Upper lobe of left lung (tissue), 6 donors: ENCODE measurements around the gene VSTM4. TPM values are rescaled to one million over a fixed set of nuclear protein-coding genes. Genes with fewer than 3 reads are reported as not detected.

Source experiments
- ATAC-seq, 2 donors: fragments of 200-7000 bp; cut with Tn5 transposase; one replicate each; pipeline ENCODE4 v1.9.1; 2022; ENCODE audit warnings: mild to moderate bottlenecking in 2 of 2, moderate library complexity in 2 of 2; ENCODE audit not compliant: low FRiP score in 2 of 2
- DNase-seq, 2 donors: peaks; one replicate each; pipeline ENCODE4 v3.0.0-alpha.2; 2019 to 2020
- H3K27ac ChIP-seq, 4 donors: fragments of 200-600 bp; sonication (generic); one replicate each; pipeline ENCODE4 v1.5.1; 2016 to 2019
- H3K27me3 ChIP-seq, 4 donors: fragments of 200-600 bp; sonication (generic); one replicate each; pipeline ENCODE4 v1.5.1; 2017 to 2019
- H3K36me3 ChIP-seq, 4 donors: fragments of 200-600 bp; sonication (generic); one replicate each; pipeline ENCODE4 v1.5.1; 2016 to 2019
- H3K4me1 ChIP-seq, 4 donors: fragments of 200-600 bp; sonication (generic); one replicate each; pipeline ENCODE4 v1.5.1; 2018 to 2019
- H3K4me3 ChIP-seq, 4 donors: fragments of 200-600 bp; sonication (generic); one replicate each; pipeline ENCODE4 v1.5.1; 2017 to 2019; ENCODE audit warnings: mild to moderate bottlenecking in 2 of 4, moderate library complexity in 1 of 4
- H3K9me3 ChIP-seq, 4 donors: fragments of 200-600 bp; sonication (generic); one replicate each; pipeline ENCODE4 v1.5.1; 2018 to 2019
- EP300 ChIP-seq, 4 donors: sonication (generic); formaldehyde crosslinking; IDR thresholded peaks; one replicate each; pipeline ENCODE4 v1.5.1; 2017; ENCODE audit warnings: antibody characterized with exemption in 4 of 4, control low read depth in 2 of 4
- POLR2A ChIP-seq, 4 donors: fragments of 450-650 bp; IDR thresholded peaks; one replicate each; pipeline ENCODE4 v1.5.1; 2016 to 2017; ENCODE audit warnings: antibody characterized with exemption in 4 of 4, mild to moderate bottlenecking in 2 of 4
- POLR2AphosphoS5 ChIP-seq, 2 donors: sonication (generic); formaldehyde crosslinking; IDR thresholded peaks; one replicate each; pipeline ENCODE4 v1.5.1; 2017; ENCODE audit warnings: antibody characterized with exemption in 2 of 2
- WGBS, 2 donors: methylation state at CpG; one replicate each; pipeline ENCODE4 v1.1.5; 2017 to 2018; 5-methylcytosine and 5-hydroxymethylcytosine counted together
- total RNA-seq, 6 donors: library from RNA; depleted of rRNA in 4 of 6; stranded (reverse); fragments of >200 nt in 4 of 6; gene quantifications; one replicate each; pipeline versions ENCODE4 v1.1.0 to v1.2.1, GENCODE V29; 2016 to 2021
- TF ChIP-seq, protein P1 (sequence below), 6 experiments: fragments of 450-650 bp in 4 of 6; fragments of 200-600 bp in 2 of 6; sonication (generic) in 2 of 6; IDR thresholded peaks; one replicate each; pipeline ENCODE4 v1.5.1; 2016 to 2019; ENCODE audit warnings: antibody characterized with exemption in 6 of 6
- donor health status: DM: no; HTN: no; CAD: no; lungs with moderate emphysema.
- donor health status: DM: no; HTN: yes; CAD: no; lungs with severe emphysema.

VSTM4 gene
- total RNA-seq, 6 donors from 2014 or later, result 8.5 to 24.3 (median 13.2) TPM

DNA sequence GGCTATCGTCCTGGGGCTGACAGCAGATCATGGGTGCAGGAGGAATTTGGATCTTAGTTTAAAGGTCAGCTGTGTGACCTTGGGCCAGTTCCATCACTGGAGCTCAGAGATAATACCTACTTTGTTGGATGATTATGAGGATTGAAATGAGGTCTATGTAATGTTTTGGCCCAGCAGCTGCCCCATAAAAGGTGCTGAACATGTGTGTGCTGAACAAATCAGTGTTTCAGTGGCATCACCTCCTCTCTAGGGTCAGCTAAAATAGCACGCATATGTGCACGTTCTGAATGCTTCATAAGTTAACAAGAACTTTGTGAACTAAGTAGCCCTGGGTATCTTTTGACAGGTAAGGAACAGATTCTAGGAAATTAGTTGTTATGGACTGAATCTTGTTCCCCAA lies 90.8 kb downstream of the VSTM4 start:
- Histone ChIP-seq H3K27ac (peak overlapping the region; percentile 8 to 61 (median 32)), H3K9me3 (no peaks in the 10 kb centered on the region), H3K27me3 (no peaks in the 10 kb centered on the region), H3K4me1 (peaks cover 0 to 6% (median 0%) of the 10 kb centered on the region in 4 donors), H3K4me3 (no peak overlapping the region), H3K36me3 (no peaks in the 10 kb centered on the region)
- TF ChIP-seq EP300 (IDR thresholded peaks at IDR 0.05) (no peak), POLR2A (IDR thresholded peaks at IDR 0.05) (no peak), POLR2AphosphoS5 (IDR thresholded peaks at IDR 0.05) (no peak)
- TF ChIP-seq, protein P1, sequence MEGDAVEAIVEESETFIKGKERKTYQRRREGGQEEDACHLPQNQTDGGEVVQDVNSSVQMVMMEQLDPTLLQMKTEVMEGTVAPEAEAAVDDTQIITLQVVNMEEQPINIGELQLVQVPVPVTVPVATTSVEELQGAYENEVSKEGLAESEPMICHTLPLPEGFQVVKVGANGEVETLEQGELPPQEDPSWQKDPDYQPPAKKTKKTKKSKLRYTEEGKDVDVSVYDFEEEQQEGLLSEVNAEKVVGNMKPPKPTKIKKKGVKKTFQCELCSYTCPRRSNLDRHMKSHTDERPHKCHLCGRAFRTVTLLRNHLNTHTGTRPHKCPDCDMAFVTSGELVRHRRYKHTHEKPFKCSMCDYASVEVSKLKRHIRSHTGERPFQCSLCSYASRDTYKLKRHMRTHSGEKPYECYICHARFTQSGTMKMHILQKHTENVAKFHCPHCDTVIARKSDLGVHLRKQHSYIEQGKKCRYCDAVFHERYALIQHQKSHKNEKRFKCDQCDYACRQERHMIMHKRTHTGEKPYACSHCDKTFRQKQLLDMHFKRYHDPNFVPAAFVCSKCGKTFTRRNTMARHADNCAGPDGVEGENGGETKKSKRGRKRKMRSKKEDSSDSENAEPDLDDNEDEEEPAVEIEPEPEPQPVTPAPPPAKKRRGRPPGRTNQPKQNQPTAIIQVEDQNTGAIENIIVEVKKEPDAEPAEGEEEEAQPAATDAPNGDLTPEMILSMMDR (IDR thresholded peaks at IDR 0.05), result no peak
- WGBS, 2 donors, result 73 to 88% methylated on average over 3 of the region's 3 CpGs
- DNase-seq, result no peak
- ATAC-seq, result no peak

DNA sequence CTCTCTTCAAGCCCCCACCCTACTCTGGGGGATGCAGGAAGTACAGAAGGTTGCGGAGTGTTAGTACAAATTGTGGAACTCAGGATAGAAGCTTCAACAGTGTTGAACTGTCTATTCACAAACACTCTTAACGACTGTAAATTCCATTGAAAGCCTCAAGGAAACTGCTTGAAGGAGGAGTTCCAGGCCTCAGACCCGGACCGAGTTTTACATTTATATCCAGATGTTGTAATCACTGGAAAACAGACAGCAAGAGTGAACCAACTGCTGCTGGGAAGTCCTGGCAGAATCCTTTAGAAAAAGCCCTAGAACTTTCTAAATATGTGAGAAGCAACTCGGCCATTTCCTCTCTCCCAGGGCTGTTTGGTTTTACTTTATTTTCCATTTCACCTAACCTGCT lies 91.6 kb downstream of the VSTM4 start:
- peak in 1 of 2 donors; percentile 72 for ATAC-seq
- Histone ChIP-seq H3K4me1 (peaks cover 0 to 6% (median 0%) of the 10 kb centered on the region in 4 donors), H3K9me3 (no peaks in the 10 kb centered on the region), H3K4me3 (no peak overlapping the region), H3K27ac (peak overlapping the region in 3 of 4 donors; percentile 12 to 61 (median 53)), H3K27me3 (no peaks in the 10 kb centered on the region), H3K36me3 (no peaks in the 10 kb centered on the region)
- no peak for TF ChIP-seq POLR2AphosphoS5 (IDR thresholded peaks at IDR 0.05)
- no peak for TF ChIP-seq EP300 (IDR thresholded peaks at IDR 0.05)
- TF ChIP-seq, protein P1 (IDR thresholded peaks at IDR 0.05), result no peak
- TF ChIP-seq POLR2A (IDR thresholded peaks at IDR 0.05), result no peak
- no peak for DNase-seq
- 35 to 40% methylated on average over 5 of the region's 5 CpGs for WGBS, 2 donors

DNA sequence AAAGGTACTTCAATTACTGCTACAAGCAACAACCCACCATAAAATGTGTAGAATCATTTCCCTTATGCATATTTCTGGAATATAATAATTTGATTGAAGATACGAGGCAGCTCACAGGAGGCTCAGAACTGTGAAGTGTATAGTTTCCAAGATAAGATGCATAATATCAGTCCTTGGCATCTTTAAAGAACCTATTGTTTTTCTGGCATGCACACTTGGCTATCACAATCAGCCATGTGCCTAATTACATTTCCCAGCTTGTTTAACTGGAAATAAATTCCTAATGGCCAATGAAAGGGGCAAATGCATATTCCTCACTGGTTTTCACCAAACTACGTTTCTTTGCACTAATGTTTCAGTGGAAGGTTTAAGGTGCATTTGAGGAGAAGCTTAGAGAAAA lies 92.3 kb downstream of the VSTM4 start:
- H3K9me3 ChIP-seq, result no peaks in the 10 kb centered on the region
- H3K4me1 ChIP-seq, result peaks cover 0 to 6% (median 0%) of the 10 kb centered on the region in 4 donors
- no peak for ATAC-seq
- H3K36me3 ChIP-seq, result no peaks in the 10 kb centered on the region
- no peak overlapping the region for H3K4me3 ChIP-seq
- no peaks in the 10 kb centered on the region for H3K27me3 ChIP-seq
- no peak overlapping the region for H3K27ac ChIP-seq
- DNase-seq, result no peak
- TF ChIP-seq, protein P1 (IDR thresholded peaks at IDR 0.05), result no peak
- TF ChIP-seq POLR2A (IDR thresholded peaks at IDR 0.05), result no peak
- no peak for TF ChIP-seq EP300 (IDR thresholded peaks at IDR 0.05)
- no peak for TF ChIP-seq POLR2AphosphoS5 (IDR thresholded peaks at IDR 0.05)
- 52 to 67% methylated on average over 2 of the region's 2 CpGs for WGBS, 2 donors

DNA sequence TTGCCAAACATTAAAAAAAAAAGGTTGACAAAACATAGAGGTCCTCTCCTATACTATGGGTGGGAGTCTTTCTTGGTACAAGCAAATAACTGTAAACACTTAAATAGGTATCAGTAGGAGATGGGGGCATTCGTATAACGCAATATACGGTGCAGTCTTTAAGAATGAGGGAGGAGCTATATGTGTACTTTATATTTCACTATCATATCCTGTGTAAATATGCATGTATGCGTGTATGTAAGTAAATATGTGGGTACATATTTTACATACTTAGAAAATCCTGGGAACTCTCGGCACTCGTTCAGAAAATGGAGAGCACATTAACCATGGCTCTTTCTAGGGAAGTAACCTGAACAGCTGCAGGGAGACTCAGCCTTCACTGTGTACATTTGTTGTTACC lies 93.6 kb downstream of the VSTM4 start:
- WGBS, 2 donors, result 83 to 90% methylated on average over 6 of the region's 6 CpGs
- ATAC-seq, result no peak

DNA sequence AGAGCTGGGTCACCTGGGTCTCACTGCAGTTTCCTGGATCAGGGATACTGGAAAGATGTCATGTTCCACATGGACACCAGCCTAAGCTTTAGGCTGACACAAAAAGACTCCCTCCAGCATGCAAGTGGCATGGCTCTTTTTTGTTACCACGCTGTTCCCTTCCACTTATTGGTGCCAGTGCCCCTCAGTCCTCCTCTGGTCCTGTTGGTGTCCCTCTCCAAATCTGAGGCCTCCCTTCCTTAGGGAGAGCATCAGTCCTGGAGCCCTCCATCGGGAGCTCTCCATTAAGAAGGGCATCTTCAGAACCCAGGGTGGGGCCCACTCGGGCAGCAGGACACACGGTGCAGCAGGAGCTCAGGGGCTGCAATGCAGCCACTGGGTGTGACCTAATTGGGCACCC lies 99.6 kb downstream of the VSTM4 start:
- no peak overlapping the region for H3K27ac ChIP-seq
- TF ChIP-seq, protein P1 (IDR thresholded peaks at IDR 0.05), result no peak
- TF ChIP-seq EP300 (IDR thresholded peaks at IDR 0.05), result no peak
- TF ChIP-seq POLR2AphosphoS5 (IDR thresholded peaks at IDR 0.05), result no peak
- WGBS, 2 donors, result 95 to 100% methylated on average over 4 of the region's 4 CpGs
- DNase-seq (peak in 1 of 2 donors; percentile 33), ATAC-seq (no peak)
- H3K9me3 ChIP-seq, result no peaks in the 10 kb centered on the region
- H3K4me1 ChIP-seq, result peaks cover 0 to 7% (median 5%) of the 10 kb centered on the region in 4 donors
- H3K27me3 ChIP-seq, result no peaks in the 10 kb centered on the region
- no peak overlapping the region for H3K4me3 ChIP-seq
- no peaks in the 10 kb centered on the region for H3K36me3 ChIP-seq

More for the DNA sequence above, 93.6 kb downstream of the VSTM4 start:
- Histone ChIP-seq H3K36me3 (no peaks in the 10 kb centered on the region), H3K9me3 (no peaks in the 10 kb centered on the region), H3K27ac (peak overlapping the region in 1 of 4 donors; percentile 10), H3K4me1 (peaks cover 0 to 6% (median 0%) of the 10 kb centered on the region in 4 donors), H3K27me3 (no peaks in the 10 kb centered on the region), H3K4me3 (no peak overlapping the region)
- no peak for DNase-seq
- TF ChIP-seq POLR2A (IDR thresholded peaks at IDR 0.05) (no peak), POLR2AphosphoS5 (IDR thresholded peaks at IDR 0.05) (no peak)
